ENCODE results near the gene COMMD3.
A peak's percentile ranks its signal among the peaks of the same experiment; 100 is the strongest.
"Not testable (repeated sequence)": the region's sequence is repeated elsewhere in the genome, so short reads cannot be mapped to it uniquely, and the experiment has no call there.

The COMMD3 gene

DNA sequence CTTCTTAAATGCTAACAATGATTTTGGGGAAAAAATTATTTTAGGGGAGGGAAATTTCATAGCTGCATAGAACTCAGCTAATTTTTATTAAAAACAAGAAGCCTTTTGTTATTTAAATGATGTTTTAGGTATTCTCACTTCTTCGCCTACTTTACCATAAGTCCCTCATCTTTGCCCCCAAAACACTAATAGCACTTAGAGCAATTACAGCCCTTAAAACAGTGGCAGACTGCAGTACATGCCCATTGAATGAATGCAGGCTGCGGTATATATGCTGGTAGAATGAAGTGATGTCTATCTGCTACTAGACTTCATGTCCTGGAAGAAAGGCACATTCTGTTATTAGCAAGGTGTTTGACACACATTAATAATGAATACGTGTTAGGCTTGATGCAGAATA is 26.2 kb downstream of the COMMD3 start:
- H3K4me1 ChIP-seq (ENCODE audit: control insufficient read depth, insufficient read depth, low read length): peaks cover 4% of the 10 kb centered on the region
- H3K4me3 ChIP-seq (ENCODE audit: low read depth, low read length): no peak overlapping the region
- H3K36me3 ChIP-seq (ENCODE audit: control insufficient read depth, insufficient read depth, low read length): no peaks in the 10 kb centered on the region
- H3K27me3 ChIP-seq (ENCODE audit: control insufficient read depth, insufficient read depth, low read length): peaks cover 94% of the 10 kb centered on the region
- H3K9ac ChIP-seq (ENCODE audit: low read depth, low read length): no peak overlapping the region
- no peaks in the 10 kb centered on the region for H3K9me3 ChIP-seq (ENCODE audit: control insufficient read depth, insufficient read depth, low read length)

DNA sequence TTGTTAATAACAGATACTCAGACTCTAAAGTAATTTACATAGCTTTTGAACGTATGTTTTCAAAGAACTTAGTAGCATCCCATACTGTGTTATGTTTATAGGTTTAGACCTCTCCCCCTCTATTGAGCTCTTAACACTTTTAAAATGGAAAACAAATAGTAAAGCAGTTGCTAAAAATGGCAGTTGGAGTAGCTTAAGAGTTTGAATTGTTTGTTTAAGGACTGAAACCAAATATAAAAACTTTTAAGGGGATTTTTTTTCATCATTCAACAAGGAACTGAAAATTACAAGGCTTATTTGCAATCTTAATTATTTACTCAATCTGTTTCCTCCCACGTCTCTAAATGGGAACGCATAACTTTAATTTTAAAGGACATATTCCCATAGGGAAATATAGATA is 27.5 kb downstream of the COMMD3 start:
- no peaks in the 10 kb centered on the region for H3K36me3 ChIP-seq (ENCODE audit: control insufficient read depth, insufficient read depth, low read length)
- H3K27me3 ChIP-seq (ENCODE audit: control insufficient read depth, insufficient read depth, low read length): peaks cover 94% of the 10 kb centered on the region
- H3K9me3 ChIP-seq (ENCODE audit: control insufficient read depth, insufficient read depth, low read length): no peaks in the 10 kb centered on the region
- no peak overlapping the region for H3K4me3 ChIP-seq (ENCODE audit: low read depth, low read length)
- H3K9ac ChIP-seq (ENCODE audit: low read depth, low read length): no peak overlapping the region
- peaks cover 4% of the 10 kb centered on the region for H3K4me1 ChIP-seq (ENCODE audit: control insufficient read depth, insufficient read depth, low read length)

DNA sequence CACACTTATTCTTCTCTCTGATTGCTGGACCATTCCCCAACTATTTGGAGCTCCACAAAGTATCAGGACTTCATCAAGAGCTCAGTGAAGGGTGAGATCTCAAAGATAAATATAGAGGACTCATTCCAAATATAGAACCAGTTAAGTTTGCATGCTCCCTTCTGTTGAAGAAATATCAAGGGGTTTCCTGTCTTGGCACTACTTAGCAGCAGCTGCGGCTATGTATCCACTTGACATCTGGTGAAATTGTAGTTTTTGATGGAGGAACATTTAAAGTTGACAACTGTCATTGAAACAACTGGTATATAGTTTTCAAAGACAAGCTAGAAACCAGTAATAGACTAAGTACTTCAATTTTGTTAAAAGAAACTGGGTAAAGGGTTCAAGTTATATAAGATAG is 28.1 kb downstream of the COMMD3 start:
- Histone ChIP-seq H3K27me3 (ENCODE audit: control insufficient read depth, insufficient read depth, low read length) (peaks cover 93% of the 10 kb centered on the region), H3K4me1 (ENCODE audit: control insufficient read depth, insufficient read depth, low read length) (peaks cover 4% of the 10 kb centered on the region), H3K36me3 (ENCODE audit: control insufficient read depth, insufficient read depth, low read length) (no peaks in the 10 kb centered on the region), H3K9ac (ENCODE audit: low read depth, low read length) (no peak overlapping the region), H3K9me3 (ENCODE audit: control insufficient read depth, insufficient read depth, low read length) (no peaks in the 10 kb centered on the region), H3K4me3 (ENCODE audit: low read depth, low read length) (no peak overlapping the region)

GRCh38 chr10:22344781-22345300 is 28.7 kb downstream of the COMMD3 start:
- Histone ChIP-seq H3K4me3 (ENCODE audit: low read depth, low read length) (peak overlapping the region; percentile 67), H3K4me1 (ENCODE audit: control insufficient read depth, insufficient read depth, low read length) (peaks cover 4% of the 10 kb centered on the region), H3K36me3 (ENCODE audit: control insufficient read depth, insufficient read depth, low read length) (no peaks in the 10 kb centered on the region), H3K27me3 (ENCODE audit: control insufficient read depth, insufficient read depth, low read length) (peaks cover 93% of the 10 kb centered on the region), H3K9me3 (ENCODE audit: control insufficient read depth, insufficient read depth, low read length) (no peaks in the 10 kb centered on the region), H3K9ac (ENCODE audit: low read depth, low read length) (no peak overlapping the region)

DNA sequence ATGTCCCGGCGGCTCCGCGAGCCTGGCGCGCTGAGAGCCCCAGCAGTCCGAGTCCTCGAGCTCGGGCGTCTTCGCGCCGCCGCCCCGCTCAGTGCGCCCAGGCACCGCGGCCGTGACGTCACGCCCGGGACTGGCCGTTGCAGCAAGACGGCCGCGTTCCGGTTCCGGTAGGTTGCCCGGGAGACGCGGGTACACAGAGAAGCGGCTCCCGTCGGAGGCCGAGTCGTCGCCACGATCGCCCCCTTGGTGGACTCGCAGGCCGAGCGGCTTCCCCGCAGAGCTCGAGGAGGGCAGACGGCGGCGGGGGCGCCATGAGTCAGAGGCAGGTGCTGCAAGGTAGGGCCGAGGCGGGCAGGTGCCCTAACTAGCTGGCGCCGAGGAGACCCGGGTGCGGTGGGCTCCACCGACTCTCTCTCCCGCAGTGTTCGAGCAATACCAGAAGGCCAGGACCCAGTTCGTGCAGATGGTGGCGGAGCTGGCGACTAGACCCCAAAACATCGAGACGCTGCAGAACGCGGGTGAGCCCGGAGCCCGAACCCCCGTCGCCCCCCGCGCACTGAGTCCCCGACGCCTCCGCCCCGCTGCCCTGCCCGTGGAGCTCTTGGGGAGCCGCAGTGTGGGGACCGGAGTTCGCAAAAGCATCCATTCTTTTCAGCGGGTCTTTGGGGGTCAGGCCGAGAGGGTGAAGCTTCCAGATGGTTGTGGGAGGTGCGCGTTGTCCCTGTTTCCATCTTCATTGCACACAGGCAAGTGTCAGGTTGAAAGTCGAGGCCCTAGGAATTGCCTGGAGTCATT is 29.3 kb downstream of the COMMD3 start, which contains the start of gene SPAG6:
Gene SPAG6 (plus strand): TSS at position 196 of the 795 bp plus-strand sequence. CDS start 116 bp downstream, at position 312.
- Histone ChIP-seq H3K27me3 (ENCODE audit: control insufficient read depth, insufficient read depth, low read length) (peaks cover 88% of the 10 kb centered on the region), H3K4me3 (ENCODE audit: low read depth, low read length) (peak within 1 kb of the TSS; percentile 67)

DNA sequence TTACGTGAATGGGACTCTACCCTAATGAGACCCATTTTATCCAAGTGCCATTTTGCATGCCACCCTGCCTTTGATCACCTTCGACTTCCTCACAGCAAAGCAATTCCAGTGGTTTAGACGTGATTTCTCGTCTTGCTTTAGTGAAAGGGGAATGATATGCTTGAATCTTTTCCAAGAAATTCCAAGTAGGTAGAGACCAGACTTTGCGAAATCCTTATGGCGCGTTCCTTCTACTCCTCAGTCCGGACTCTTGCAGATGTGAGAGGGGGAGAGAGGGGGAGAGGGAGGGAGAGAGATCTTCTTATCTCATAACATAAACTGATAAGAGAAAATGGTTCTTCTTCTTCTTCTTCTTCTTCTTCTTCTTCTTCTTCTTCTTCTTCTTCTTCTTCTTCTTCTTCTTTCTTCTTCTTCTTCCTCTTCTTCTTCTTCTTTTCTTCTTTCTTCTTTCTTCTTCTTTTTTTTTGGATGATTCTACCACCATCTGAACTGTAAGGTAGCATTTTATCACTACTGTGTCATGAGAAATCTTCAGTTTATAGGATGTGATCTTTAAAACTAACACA is 30.0 kb downstream of the COMMD3 start:
- H3K4me1 ChIP-seq (ENCODE audit: control insufficient read depth, insufficient read depth, low read length): peaks cover 2% of the 10 kb centered on the region
- peaks cover 87% of the 10 kb centered on the region for H3K27me3 ChIP-seq (ENCODE audit: control insufficient read depth, insufficient read depth, low read length)

More for the DNA sequence above, 29.3 kb downstream of the COMMD3 start, which contains the start of gene SPAG6:
- no peak within 1 kb of the TSS for H3K9ac ChIP-seq (ENCODE audit: low read depth, low read length)
- H3K4me1 ChIP-seq (ENCODE audit: control insufficient read depth, insufficient read depth, low read length): peaks cover 2% of the 10 kb centered on the region
- H3K9me3 ChIP-seq (ENCODE audit: control insufficient read depth, insufficient read depth, low read length): no peaks in the 10 kb centered on the region
- no peaks in the 10 kb centered on the region for H3K36me3 ChIP-seq (ENCODE audit: control insufficient read depth, insufficient read depth, low read length)

GRCh38 chr10:22349755-22350154 is 33.6 kb downstream of the COMMD3 start:
- Histone ChIP-seq H3K36me3 (ENCODE audit: control insufficient read depth, insufficient read depth, low read length) (no peaks in the 10 kb centered on the region), H3K27me3 (ENCODE audit: control insufficient read depth, insufficient read depth, low read length) (peaks cover 53% of the 10 kb centered on the region), H3K9me3 (ENCODE audit: control insufficient read depth, insufficient read depth, low read length) (no peaks in the 10 kb centered on the region), H3K4me3 (ENCODE audit: low read depth, low read length) (no peak overlapping the region), H3K4me1 (ENCODE audit: control insufficient read depth, insufficient read depth, low read length) (peaks cover 2% of the 10 kb centered on the region), H3K9ac (ENCODE audit: low read depth, low read length) (no peak overlapping the region)

More for the DNA sequence above, 30.0 kb downstream of the COMMD3 start:
- Histone ChIP-seq H3K4me3 (ENCODE audit: low read depth, low read length) (peak overlapping the region; percentile 67), H3K9me3 (ENCODE audit: control insufficient read depth, insufficient read depth, low read length) (no peaks in the 10 kb centered on the region), H3K9ac (ENCODE audit: low read depth, low read length) (no peak overlapping the region), H3K36me3 (ENCODE audit: control insufficient read depth, insufficient read depth, low read length) (no peaks in the 10 kb centered on the region)

GRCh38 chr10:22351131-22351703 is 35.0 kb downstream of the COMMD3 start:
- peaks cover 39% of the 10 kb centered on the region for H3K27me3 ChIP-seq (ENCODE audit: control insufficient read depth, insufficient read depth, low read length)
- no peak overlapping the region for H3K4me3 ChIP-seq (ENCODE audit: low read depth, low read length)
- no peaks in the 10 kb centered on the region for H3K4me1 ChIP-seq (ENCODE audit: control insufficient read depth, insufficient read depth, low read length)
- H3K36me3 ChIP-seq (ENCODE audit: control insufficient read depth, insufficient read depth, low read length): no peaks in the 10 kb centered on the region
- H3K9ac ChIP-seq (ENCODE audit: low read depth, low read length): no peak overlapping the region
- H3K9me3 ChIP-seq (ENCODE audit: control insufficient read depth, insufficient read depth, low read length): no peaks in the 10 kb centered on the region

GRCh38 chr10:22356324-22356873 is 40.2 kb downstream of the COMMD3 start:
- Histone ChIP-seq H3K9me3 (ENCODE audit: control insufficient read depth, insufficient read depth, low read length) (no peaks in the 10 kb centered on the region), H3K36me3 (ENCODE audit: control insufficient read depth, insufficient read depth, low read length) (no peaks in the 10 kb centered on the region), H3K27me3 (ENCODE audit: control insufficient read depth, insufficient read depth, low read length) (peaks cover 7% of the 10 kb centered on the region), H3K4me1 (ENCODE audit: control insufficient read depth, insufficient read depth, low read length) (no peaks in the 10 kb centered on the region), H3K4me3 (ENCODE audit: low read depth, low read length) (no peak overlapping the region), H3K9ac (ENCODE audit: low read depth, low read length) (no peak overlapping the region)

DNA sequence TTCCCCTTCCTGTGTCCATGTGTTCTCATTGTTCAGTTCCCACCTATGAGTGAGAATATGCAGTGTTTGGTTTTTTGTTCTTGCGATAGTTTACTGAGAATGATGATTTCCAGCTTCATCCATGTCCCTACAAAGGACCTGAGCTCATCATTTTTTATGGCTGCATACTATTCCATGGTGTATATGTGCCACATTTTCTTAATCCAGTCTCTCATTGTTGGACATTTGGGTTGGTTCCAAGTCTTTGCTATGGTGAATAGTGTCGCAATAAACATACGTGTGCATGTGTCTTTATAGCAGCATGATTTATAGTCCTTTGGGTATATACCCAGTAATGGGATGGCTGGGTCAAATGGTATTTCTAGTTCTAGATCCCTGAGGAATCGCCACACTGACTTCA is 41.6 kb downstream of the COMMD3 start:
- not testable (repeated sequence) for H3K27me3 ChIP-seq (ENCODE audit: control insufficient read depth, insufficient read depth, low read length); H3K4me1 ChIP-seq (ENCODE audit: control insufficient read depth, insufficient read depth, low read length); H3K9me3 ChIP-seq (ENCODE audit: control insufficient read depth, insufficient read depth, low read length); H3K36me3 ChIP-seq (ENCODE audit: control insufficient read depth, insufficient read depth, low read length); H3K9ac ChIP-seq (ENCODE audit: low read depth, low read length); H3K4me3 ChIP-seq (ENCODE audit: low read depth, low read length)

GRCh38 chr10:22363305-22363704 is 47.1 kb downstream of the COMMD3 start:
- Histone ChIP-seq H3K9me3 (ENCODE audit: control insufficient read depth, insufficient read depth, low read length) (no peaks in the 10 kb centered on the region), H3K4me3 (ENCODE audit: low read depth, low read length) (no peak overlapping the region), H3K9ac (ENCODE audit: low read depth, low read length) (no peak overlapping the region), H3K27me3 (ENCODE audit: control insufficient read depth, insufficient read depth, low read length) (no peaks in the 10 kb centered on the region), H3K36me3 (ENCODE audit: control insufficient read depth, insufficient read depth, low read length) (no peaks in the 10 kb centered on the region), H3K4me1 (ENCODE audit: control insufficient read depth, insufficient read depth, low read length) (no peaks in the 10 kb centered on the region)

All from iPS-15b (cell line).